ENCODE results near the gene KCNN1. TPM values are rescaled to one million over a fixed set of nuclear protein-coding genes. Genes with fewer than 3 reads are reported as not detected.

Gene KCNN1
- total and polyA plus RNA-seq, 9 of the 15 experiments (the other 6 are each of a cell fraction or from before 2014, with no cell fraction given), result 0.01 to 6.2 (median 0.72) TPM

DNA sequence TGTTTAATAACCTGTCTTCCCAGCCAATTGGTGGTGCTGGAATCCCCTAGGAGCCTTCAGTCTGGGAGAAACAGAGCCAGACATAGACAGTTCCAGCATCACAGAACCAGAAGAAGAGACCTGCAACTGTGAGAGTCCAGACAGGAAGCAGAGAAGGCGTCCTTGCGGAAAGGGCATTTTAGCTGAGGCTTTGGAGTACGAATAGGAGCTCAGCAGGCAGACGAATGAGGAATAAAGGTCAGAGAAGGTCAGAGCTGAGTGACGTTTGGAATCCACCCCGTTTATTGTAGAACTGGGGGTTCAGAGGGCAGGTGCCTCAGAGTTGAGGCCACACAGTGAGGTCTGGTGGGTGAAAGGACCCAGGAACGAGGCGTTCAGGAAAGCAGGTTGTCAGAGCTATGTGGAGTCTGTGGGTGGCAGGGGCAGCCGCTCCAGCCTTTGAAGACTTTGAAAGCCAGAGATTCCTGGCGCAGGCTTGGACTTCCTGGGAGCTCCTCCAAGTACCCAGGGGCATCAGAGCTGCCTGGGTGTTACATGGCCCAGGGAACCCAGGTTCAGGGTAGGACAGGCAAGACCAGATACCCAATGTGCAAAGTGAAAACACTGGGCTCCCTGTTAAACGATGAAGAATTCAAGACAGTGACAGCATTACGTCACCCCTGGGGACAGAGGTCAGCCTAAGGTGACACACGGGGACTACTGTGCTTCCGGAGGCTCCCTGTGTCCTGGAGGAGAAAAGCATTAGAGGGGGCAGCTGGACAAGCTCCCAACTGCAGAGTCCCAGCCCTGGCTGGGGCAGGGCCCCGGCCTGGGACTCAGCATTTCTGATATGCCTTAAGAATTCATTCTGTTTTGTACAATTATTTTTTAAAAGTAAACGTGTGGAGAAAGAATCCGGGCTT lies 46.6 kb downstream of the KCNN1 start (continued):
- TF ChIP-seq DPF2 (IDR thresholded peaks at IDR 0.05), result 0 out of 2 replicates have a peak, but pooled peaks have one; percentile 20
- TF ChIP-seq HNRNPLL (IDR thresholded peaks at IDR 0.05; ENCODE audit: low read depth, low read length, poor library complexity, severe bottlenecking), result no peak
- TF ChIP-seq KAT7 (CRISPR knock-in tag; IDR thresholded peaks at IDR 0.05; ENCODE audit: borderline replicate concordance), result no peak
- TF ChIP-seq, protein P1, sequence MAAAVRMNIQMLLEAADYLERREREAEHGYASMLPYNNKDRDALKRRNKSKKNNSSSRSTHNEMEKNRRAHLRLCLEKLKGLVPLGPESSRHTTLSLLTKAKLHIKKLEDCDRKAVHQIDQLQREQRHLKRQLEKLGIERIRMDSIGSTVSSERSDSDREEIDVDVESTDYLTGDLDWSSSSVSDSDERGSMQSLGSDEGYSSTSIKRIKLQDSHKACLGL (CRISPR knock-in tag; IDR thresholded peaks at IDR 0.05; ENCODE audit: borderline replicate concordance, poor library complexity, severe bottlenecking), result no peak
- TF ChIP-seq, protein P2, sequence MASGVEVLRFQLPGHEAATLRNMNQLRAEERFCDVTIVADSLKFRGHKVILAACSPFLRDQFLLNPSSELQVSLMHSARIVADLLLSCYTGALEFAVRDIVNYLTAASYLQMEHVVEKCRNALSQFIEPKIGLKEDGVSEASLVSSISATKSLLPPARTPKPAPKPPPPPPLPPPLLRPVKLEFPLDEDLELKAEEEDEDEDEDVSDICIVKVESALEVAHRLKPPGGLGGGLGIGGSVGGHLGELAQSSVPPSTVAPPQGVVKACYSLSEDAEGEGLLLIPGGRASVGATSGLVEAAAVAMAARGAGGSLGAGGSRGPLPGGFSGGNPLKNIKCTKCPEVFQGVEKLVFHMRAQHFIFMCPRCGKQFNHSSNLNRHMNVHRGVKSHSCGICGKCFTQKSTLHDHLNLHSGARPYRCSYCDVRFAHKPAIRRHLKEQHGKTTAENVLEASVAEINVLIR (CRISPR knock-in tag; IDR thresholded peaks at IDR 0.05), result no peak
- TF ChIP-seq NFIX (CRISPR knock-in tag; IDR thresholded peaks at IDR 0.05; ENCODE audit: low read depth), result no peak
- no peak for TF ChIP-seq POLR2AphosphoS2 (IDR thresholded peaks at IDR 0.05; ENCODE audit: low read length)
- TF ChIP-seq, protein P3, sequence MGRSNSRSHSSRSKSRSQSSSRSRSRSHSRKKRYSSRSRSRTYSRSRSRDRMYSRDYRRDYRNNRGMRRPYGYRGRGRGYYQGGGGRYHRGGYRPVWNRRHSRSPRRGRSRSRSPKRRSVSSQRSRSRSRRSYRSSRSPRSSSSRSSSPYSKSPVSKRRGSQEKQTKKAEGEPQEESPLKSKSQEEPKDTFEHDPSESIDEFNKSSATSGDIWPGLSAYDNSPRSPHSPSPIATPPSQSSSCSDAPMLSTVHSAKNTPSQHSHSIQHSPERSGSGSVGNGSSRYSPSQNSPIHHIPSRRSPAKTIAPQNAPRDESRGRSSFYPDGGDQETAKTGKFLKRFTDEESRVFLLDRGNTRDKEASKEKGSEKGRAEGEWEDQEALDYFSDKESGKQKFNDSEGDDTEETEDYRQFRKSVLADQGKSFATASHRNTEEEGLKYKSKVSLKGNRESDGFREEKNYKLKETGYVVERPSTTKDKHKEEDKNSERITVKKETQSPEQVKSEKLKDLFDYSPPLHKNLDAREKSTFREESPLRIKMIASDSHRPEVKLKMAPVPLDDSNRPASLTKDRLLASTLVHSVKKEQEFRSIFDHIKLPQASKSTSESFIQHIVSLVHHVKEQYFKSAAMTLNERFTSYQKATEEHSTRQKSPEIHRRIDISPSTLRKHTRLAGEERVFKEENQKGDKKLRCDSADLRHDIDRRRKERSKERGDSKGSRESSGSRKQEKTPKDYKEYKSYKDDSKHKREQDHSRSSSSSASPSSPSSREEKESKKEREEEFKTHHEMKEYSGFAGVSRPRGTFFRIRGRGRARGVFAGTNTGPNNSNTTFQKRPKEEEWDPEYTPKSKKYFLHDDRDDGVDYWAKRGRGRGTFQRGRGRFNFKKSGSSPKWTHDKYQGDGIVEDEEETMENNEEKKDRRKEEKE (IDR thresholded peaks at IDR 0.05; ENCODE audit: borderline replicate concordance in 1 of 2, control insufficient read depth in 1 of 2, low read depth in 2 of 2, low read length in 1 of 2), result no peak
- no peak for TF ChIP-seq NFE2 (IDR thresholded peaks at IDR 0.05; ENCODE audit: low read depth)
- TF ChIP-seq MEF2A (IDR thresholded peaks at IDR 0.05; ENCODE audit: control insufficient read depth, low read depth, low read length), result no peak
- no peak for TF ChIP-seq BRD9 (IDR thresholded peaks at IDR 0.05; ENCODE audit: low read depth, partially characterized antibody)

Data from K562 (cell line).